OCI-LY3 (cell line): ENCODE results near the gene RFX4.

Experiments
- H2AFZ ChIP-seq: fragments of 200-600, 300-600 bp; shearing (Covaris generic); 2 replicates; pipeline ENCODE4 v1.6.0; 2014; ENCODE audit warnings: antibody characterized with exemption, low read depth, low read length
- H3K27ac ChIP-seq: fragments of 200-600, 300-600 bp; sonication (generic); 2 replicates; pipeline ENCODE4 v1.5.1; 2014; ENCODE audit warnings: mild to moderate bottlenecking, low read length, moderate library complexity, mixed read lengths
- H3K27me3 ChIP-seq: fragments of 200-600, 300-600 bp; sonication (generic); 2 replicates; pipeline ENCODE4 v1.6.1; 2014; ENCODE audit warnings: low read depth, low read length, mixed read lengths
- H3K36me3 ChIP-seq: fragments of 200-600, 300-600 bp; sonication (generic); replicated peaks from 2 replicates; pipeline ENCODE3; 2014; ENCODE audit warnings: low read depth, low read length, mixed read lengths
- H3K4me1 ChIP-seq: fragments of 300-600, 200-600 bp; sonication (generic); 2 replicates; pipeline ENCODE4 v1.6.1; 2014; ENCODE audit warnings: low read length, mixed read lengths
- H3K4me2 ChIP-seq: fragments of 200-600, 300-600 bp; sonication (generic); 2 replicates; pipeline ENCODE4 v1.6.1; 2014; ENCODE audit warnings: low read length, mixed read lengths
- H3K4me3 ChIP-seq: fragments of 300-600, 200-600 bp; sonication (generic); 2 replicates; pipeline ENCODE4 v1.5.1; 2014; ENCODE audit warnings: antibody characterized with exemption, mild to moderate bottlenecking, low read length, moderate library complexity
- H3K79me2 ChIP-seq: fragments of 300-600, 200-600 bp; shearing (Covaris generic); 2 replicates; pipeline ENCODE4 v1.6.1; 2014; ENCODE audit warnings: mild to moderate bottlenecking, low read length, mixed read lengths
- H3K9ac ChIP-seq: fragments of 300-600, 200-600 bp; shearing (Covaris generic); 2 replicates; pipeline ENCODE4 v1.6.0; 2014; ENCODE audit warnings: mild to moderate bottlenecking, low read length, moderate library complexity
- H3K9me3 ChIP-seq: fragments of 200-600, 300-600 bp; shearing (Covaris generic); 2 replicates; pipeline ENCODE4 v1.6.1; 2014; ENCODE audit warnings: low read length, mixed read lengths; ENCODE audit not compliant: insufficient read depth
- H4K20me1 ChIP-seq: fragments of 200-600, 300-600 bp; sonication (generic); 2 replicates; pipeline ENCODE4 v1.6.1; 2016; ENCODE audit warnings: low read length, mixed read lengths; ENCODE audit not compliant: insufficient read depth
- EZH2phosphoT487 ChIP-seq: fragments of 200-600 bp; shearing (Covaris generic); IDR thresholded peaks from 2 replicates; pipeline ENCODE4 v1.6.1; 2018; ENCODE audit warnings: antibody characterized with exemption, mixed run types, low read depth
- TF ChIP-seq, protein P1 (sequence below): fragments of 200-600, 300-600 bp; sonication (generic); IDR thresholded peaks from 2 replicates; pipeline ENCODE4 v1.5.1; 2014; ENCODE audit warnings: antibody characterized with exemption, low read length, low read depth

The RFX4 gene

DNA sequence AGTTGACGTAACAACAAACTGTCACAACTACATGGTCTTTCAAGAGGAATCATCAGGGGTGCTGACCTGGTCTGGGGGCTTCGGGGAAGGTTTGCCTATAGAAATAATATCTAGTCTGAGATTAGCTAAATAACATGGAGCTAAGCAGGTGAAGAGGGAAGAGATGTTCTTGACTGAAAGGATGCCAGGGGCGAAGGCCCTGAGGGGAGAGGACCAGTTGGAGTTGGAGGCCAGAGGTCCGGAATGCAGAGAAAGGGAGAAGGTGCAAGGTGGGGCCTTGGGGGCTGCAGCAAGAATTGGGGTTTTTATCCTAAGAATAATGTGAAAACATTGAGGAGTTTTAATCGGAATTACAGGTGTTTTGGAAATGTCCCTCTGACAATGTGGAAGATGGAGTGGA lies 123.2 kb downstream of the RFX4 start:
- no peaks in the 10 kb centered on the region for H4K20me1 ChIP-seq
- H3K36me3 ChIP-seq = no peaks in the 10 kb centered on the region
- no peak overlapping the region for H3K27ac ChIP-seq
- no peak overlapping the region for H3K9ac ChIP-seq
- peaks cover 20% of the 10 kb centered on the region for H3K27me3 ChIP-seq
- H2AFZ ChIP-seq = no peak overlapping the region
- no peaks in the 10 kb centered on the region for H3K79me2 ChIP-seq
- H3K4me3 ChIP-seq = no peak overlapping the region
- H3K4me2 ChIP-seq = no peak overlapping the region
- no peaks in the 10 kb centered on the region for H3K4me1 ChIP-seq
- TF ChIP-seq, protein P1, sequence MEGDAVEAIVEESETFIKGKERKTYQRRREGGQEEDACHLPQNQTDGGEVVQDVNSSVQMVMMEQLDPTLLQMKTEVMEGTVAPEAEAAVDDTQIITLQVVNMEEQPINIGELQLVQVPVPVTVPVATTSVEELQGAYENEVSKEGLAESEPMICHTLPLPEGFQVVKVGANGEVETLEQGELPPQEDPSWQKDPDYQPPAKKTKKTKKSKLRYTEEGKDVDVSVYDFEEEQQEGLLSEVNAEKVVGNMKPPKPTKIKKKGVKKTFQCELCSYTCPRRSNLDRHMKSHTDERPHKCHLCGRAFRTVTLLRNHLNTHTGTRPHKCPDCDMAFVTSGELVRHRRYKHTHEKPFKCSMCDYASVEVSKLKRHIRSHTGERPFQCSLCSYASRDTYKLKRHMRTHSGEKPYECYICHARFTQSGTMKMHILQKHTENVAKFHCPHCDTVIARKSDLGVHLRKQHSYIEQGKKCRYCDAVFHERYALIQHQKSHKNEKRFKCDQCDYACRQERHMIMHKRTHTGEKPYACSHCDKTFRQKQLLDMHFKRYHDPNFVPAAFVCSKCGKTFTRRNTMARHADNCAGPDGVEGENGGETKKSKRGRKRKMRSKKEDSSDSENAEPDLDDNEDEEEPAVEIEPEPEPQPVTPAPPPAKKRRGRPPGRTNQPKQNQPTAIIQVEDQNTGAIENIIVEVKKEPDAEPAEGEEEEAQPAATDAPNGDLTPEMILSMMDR = no peak
- no peak for TF ChIP-seq EZH2phosphoT487
- no peaks in the 10 kb centered on the region for H3K9me3 ChIP-seq

DNA sequence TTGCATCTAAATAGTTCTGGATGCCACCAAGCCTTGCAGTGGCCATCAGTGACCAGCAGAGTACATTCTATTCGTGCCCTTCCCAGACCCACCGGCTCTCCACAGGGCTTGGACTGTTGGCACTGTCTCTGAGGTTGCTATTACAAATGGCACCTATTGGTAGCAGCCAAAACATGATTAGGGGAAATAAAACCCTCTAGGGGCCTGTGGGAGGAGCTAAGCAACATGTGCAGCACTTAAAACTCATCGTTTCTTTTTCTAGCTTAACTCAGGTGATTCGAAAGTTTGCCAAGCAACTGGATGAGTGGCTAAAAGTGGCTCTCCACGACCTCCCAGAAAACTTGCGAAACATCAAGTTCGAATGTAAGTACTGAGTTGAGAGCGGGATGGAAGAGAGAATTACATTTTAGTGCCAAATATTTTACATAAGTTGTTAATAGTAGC lies 126.3 kb downstream of the RFX4 start:
- no peaks in the 10 kb centered on the region for H4K20me1 ChIP-seq
- H3K27ac ChIP-seq = no peak overlapping the region
- H3K4me2 ChIP-seq = no peak overlapping the region
- H2AFZ ChIP-seq = no peak overlapping the region
- no peaks in the 10 kb centered on the region for H3K9me3 ChIP-seq
- peaks cover 32% of the 10 kb centered on the region for H3K27me3 ChIP-seq
- TF ChIP-seq EZH2phosphoT487 = no peak
- TF ChIP-seq, protein P1 = no peak
- no peaks in the 10 kb centered on the region for H3K36me3 ChIP-seq
- H3K4me3 ChIP-seq = no peak overlapping the region
- no peak overlapping the region for H3K9ac ChIP-seq
- H3K79me2 ChIP-seq = no peaks in the 10 kb centered on the region
- no peaks in the 10 kb centered on the region for H3K4me1 ChIP-seq

DNA sequence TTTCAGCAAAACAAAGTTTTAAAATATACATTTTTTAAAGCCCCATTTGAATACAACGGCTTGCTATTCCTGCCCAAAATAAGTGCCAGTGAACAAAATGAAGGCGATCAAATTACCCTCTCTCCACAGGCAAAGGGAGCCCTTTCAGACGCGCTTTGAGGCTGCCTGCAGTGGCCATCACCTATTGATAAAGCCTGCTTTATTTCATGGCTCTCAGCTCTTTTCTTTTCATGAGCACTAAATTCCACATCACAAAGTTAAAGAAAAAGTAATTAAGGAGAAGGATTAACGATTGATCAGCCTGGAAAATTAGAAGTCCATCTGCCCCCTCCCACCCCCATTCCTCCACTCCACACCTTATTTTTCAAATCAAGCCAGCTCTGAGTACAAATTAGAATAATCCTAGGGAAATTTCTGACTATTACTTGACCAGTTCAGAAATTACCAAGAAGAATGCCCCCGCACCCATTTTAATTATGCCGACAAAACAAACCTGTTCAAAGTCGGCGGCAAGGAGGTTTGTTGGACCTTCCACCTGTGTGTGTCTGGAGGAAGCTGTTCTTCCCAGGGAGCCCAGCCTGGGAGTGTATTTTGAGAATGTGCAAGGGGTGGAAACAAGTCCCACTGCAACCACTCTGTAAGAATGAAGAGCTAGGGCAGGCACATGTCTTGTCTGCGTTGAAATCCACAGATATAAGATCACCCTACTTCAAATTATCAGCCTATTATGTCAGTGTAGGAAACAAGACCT lies 127.5 kb downstream of the RFX4 start:
- Histone ChIP-seq H4K20me1 (no peaks in the 10 kb centered on the region), H3K4me2 (no peak overlapping the region), H3K27ac (no peak overlapping the region), H3K4me3 (no peak overlapping the region), H3K9ac (no peak overlapping the region), H2AFZ (no peak overlapping the region), H3K9me3 (no peaks in the 10 kb centered on the region), H3K79me2 (no peaks in the 10 kb centered on the region), H3K27me3 (peaks cover 27% of the 10 kb centered on the region), H3K36me3 (no peaks in the 10 kb centered on the region), H3K4me1 (no peaks in the 10 kb centered on the region)
- TF ChIP-seq EZH2phosphoT487 = no peak
- TF ChIP-seq, protein P1 = no peak

DNA sequence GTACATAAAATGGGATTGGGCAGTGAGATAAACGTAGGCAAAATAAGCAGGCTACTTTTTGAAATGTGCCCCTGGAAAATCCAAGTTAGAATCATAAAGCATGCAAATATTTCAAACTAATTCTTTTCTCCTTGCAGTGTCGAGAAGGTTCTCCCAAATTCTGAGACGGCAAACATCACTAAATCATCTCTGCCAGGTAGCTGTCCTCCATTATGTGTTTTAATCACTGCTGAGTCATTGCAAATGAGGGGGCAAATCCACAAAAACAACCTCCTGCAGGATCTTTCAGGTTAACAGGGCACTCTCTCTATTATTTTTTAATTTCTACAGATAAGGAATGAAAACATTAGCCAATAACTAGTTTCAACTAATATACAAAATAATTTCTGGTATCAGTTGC lies 128.5 kb downstream of the RFX4 start:
- no peak overlapping the region for H3K4me3 ChIP-seq
- H3K27ac ChIP-seq = no peak overlapping the region
- no peak overlapping the region for H3K9ac ChIP-seq
- H2AFZ ChIP-seq = no peak overlapping the region
- H3K4me1 ChIP-seq = no peaks in the 10 kb centered on the region
- no peak overlapping the region for H3K4me2 ChIP-seq
- H3K36me3 ChIP-seq = no peaks in the 10 kb centered on the region
- no peak for TF ChIP-seq EZH2phosphoT487
- TF ChIP-seq, protein P1 = no peak
- H3K79me2 ChIP-seq = no peaks in the 10 kb centered on the region
- H3K27me3 ChIP-seq = peaks cover 24% of the 10 kb centered on the region
- H4K20me1 ChIP-seq = no peaks in the 10 kb centered on the region
- H3K9me3 ChIP-seq = no peaks in the 10 kb centered on the region
